Endodermal cell (in vitro differentiated cells): ENCODE measurements around the gene MAP3K20. TPM values are rescaled to one million over a fixed set of nuclear protein-coding genes. Genes with fewer than 3 reads are reported as not detected.
"Not testable (repeated sequence)": the region's sequence is repeated elsewhere in the genome, so short reads cannot be mapped to it uniquely, and the experiment has no call there.

Experiments
- DNase-seq: peaks from one replicate; pipeline ENCODE4 v3.0.0-alpha.2; 2017
- H3K27ac ChIP-seq: 2 replicates; pipeline ENCODE4 v1.5.1; 2013; ENCODE audit warnings: mild to moderate bottlenecking, low read depth, low read length, moderate library complexity
- H3K27me3 ChIP-seq: 2 replicates; pipeline ENCODE4 v1.6.1; 2013; ENCODE audit warnings: mild to moderate bottlenecking, low read length, moderate library complexity; ENCODE audit not compliant: insufficient read depth, control insufficient read depth, poor library complexity, severe bottlenecking
- H3K36me3 ChIP-seq: 2 replicates; pipeline ENCODE4 v1.7.0; 2013; ENCODE audit warnings: mild to moderate bottlenecking, low read length, moderate library complexity; ENCODE audit not compliant: control insufficient read depth, insufficient read depth
- H3K4me1 ChIP-seq: one replicate; pipeline ENCODE4 v1.7.0; 2013; ENCODE audit warnings: low read length; ENCODE audit not compliant: control insufficient read depth, insufficient read depth
- H3K4me3 ChIP-seq: 2 replicates; pipeline ENCODE4 v1.5.1; 2013; ENCODE audit warnings: mild to moderate bottlenecking, low read length, moderate library complexity
- H3K9ac ChIP-seq: 2 replicates; pipeline ENCODE4 v1.6.1; 2013; ENCODE audit warnings: mild to moderate bottlenecking, low read length, moderate library complexity; ENCODE audit not compliant: poor library complexity, severe bottlenecking; ENCODE audit errors: extremely low read depth
- H3K9me3 ChIP-seq: 2 replicates; pipeline ENCODE4 v1.6.1; 2013; ENCODE audit warnings: mild to moderate bottlenecking, low read length, moderate library complexity; ENCODE audit not compliant: control insufficient read depth
- H3K27ac Mint-ChIP-seq: 2 replicates; pipeline ENCODE4 v1.8.0; 2020; ENCODE audit warnings: mixed read lengths
- H3K27me3 Mint-ChIP-seq: 2 replicates; pipeline ENCODE4 v1.8.0; 2021; ENCODE audit warnings: mild to moderate bottlenecking, mixed read lengths; ENCODE audit not compliant: insufficient read depth
- H3K36me3 Mint-ChIP-seq: 2 replicates; pipeline ENCODE4 v1.8.0; 2020; ENCODE audit warnings: low read depth, mixed read lengths
- H3K4me1 Mint-ChIP-seq: 2 replicates; pipeline ENCODE4 v1.8.0; 2020; ENCODE audit warnings: mixed read lengths
- H3K4me3 Mint-ChIP-seq: 2 replicates; pipeline ENCODE4 v1.8.0; 2020; ENCODE audit warnings: mild to moderate bottlenecking, moderate library complexity, mixed read lengths
- H3K9me3 Mint-ChIP-seq: 2 replicates; pipeline ENCODE4 v1.8.0; 2020; ENCODE audit warnings: mild to moderate bottlenecking, mixed read lengths
- WGBS, 2 experiments: methylation state at CpG; one replicate each; pipeline versions ENCODE4 v1.1.5 to v1.1.7; 2013; ENCODE audit warnings: missing lambda C conversion rate in 2 of 2, mixed read lengths in 1 of 2; ENCODE audit not compliant: insufficient coverage in 1 of 2, insufficient read length in 1 of 2; 5-methylcytosine and 5-hydroxymethylcytosine counted together
- total RNA-seq, 2 donors: library from RNA; stranded (reverse); fragmentation: NEBNext Ultra II Directional in 1 of 2; extraction: Animal tissue kit (Norgen Biotek cat#: 25700) in 1 of 2; gene quantifications; 2 replicates in 1 of 2; 3 replicates in 1 of 2; pipeline ENCODE4 v1.2.1, GENCODE V29; 2021
- TF ChIP-seq, protein P1 (sequence below): fragments of 200-600 bp; sonication (generic); conservative IDR thresholded peaks from 2 replicates; pipeline ENCODE4 v1.5.0; 2021; ENCODE audit warnings: antibody characterized with exemption, mild to moderate bottlenecking

Gene MAP3K20
- total RNA-seq, 2 donors from 2014 or later = 29.4 to 29.9 TPM

DNA sequence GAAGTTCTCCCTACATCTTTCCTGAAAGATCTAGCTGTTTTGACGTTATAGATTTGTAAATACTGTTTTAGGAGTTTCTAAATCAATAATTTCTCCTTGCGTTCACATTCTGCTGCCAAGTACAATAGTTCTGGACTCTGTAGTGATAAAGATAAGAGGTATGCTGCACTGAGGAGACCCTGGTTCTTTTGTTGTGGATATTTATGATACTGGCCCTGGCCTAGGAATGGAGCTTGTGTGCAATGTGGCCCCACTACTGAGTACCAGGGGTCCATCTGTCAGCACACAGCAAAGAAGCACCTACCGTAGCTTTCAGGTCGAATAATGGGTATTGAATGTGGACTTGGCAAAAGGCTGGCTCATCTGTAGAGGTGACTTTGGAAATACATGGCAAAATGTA is 85.0 kb downstream of the MAP3K20 start:
- no peak for DNase-seq
- H3K36me3 ChIP-seq = peaks cover 5% of the 10 kb centered on the region
- no peaks in the 10 kb centered on the region for H3K27me3 Mint-ChIP-seq
- 80 to 95% methylated on average over 1 to 4 of the region's 4 CpGs for WGBS, 2 experiments
- no peak overlapping the region for H3K27ac Mint-ChIP-seq
- H3K9me3 Mint-ChIP-seq = peaks cover 22% of the 10 kb centered on the region
- no peaks in the 10 kb centered on the region for H3K27me3 ChIP-seq
- H3K36me3 Mint-ChIP-seq = peaks cover 23% of the 10 kb centered on the region
- H3K9me3 ChIP-seq = peaks cover 21% of the 10 kb centered on the region
- no peak overlapping the region for H3K4me3 Mint-ChIP-seq
- no peaks in the 10 kb centered on the region for H3K4me1 ChIP-seq
- no peak overlapping the region for H3K9ac ChIP-seq
- H3K4me3 ChIP-seq = no peak overlapping the region
- H3K27ac ChIP-seq = no peak overlapping the region
- TF ChIP-seq, protein P1, sequence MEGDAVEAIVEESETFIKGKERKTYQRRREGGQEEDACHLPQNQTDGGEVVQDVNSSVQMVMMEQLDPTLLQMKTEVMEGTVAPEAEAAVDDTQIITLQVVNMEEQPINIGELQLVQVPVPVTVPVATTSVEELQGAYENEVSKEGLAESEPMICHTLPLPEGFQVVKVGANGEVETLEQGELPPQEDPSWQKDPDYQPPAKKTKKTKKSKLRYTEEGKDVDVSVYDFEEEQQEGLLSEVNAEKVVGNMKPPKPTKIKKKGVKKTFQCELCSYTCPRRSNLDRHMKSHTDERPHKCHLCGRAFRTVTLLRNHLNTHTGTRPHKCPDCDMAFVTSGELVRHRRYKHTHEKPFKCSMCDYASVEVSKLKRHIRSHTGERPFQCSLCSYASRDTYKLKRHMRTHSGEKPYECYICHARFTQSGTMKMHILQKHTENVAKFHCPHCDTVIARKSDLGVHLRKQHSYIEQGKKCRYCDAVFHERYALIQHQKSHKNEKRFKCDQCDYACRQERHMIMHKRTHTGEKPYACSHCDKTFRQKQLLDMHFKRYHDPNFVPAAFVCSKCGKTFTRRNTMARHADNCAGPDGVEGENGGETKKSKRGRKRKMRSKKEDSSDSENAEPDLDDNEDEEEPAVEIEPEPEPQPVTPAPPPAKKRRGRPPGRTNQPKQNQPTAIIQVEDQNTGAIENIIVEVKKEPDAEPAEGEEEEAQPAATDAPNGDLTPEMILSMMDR = no peak
- peaks cover 5% of the 10 kb centered on the region for H3K4me1 Mint-ChIP-seq

DNA sequence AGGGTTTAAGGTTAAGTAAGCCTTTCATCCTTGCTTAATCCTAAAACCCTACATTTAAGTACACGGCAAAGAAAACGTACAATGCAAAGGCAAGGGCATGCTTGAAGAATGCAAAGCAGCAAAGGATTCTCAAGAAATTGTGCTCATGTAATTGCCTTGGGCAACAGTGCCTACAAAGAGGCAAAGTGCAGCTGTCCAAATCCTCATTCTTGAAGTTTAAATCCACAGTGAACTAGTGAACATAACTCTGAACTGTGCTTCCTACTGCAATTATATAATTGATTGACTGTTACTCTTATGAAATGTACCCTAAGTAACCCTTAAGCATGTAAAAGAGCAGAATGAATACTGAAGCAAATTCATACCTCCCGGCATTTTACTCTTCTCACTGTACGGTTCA is 85.4 kb downstream of the MAP3K20 start:
- Histone ChIP-seq H3K27ac (no peak overlapping the region), H3K9me3 (peaks cover 17% of the 10 kb centered on the region), H3K27me3 (no peaks in the 10 kb centered on the region), H3K4me1 (no peaks in the 10 kb centered on the region), H3K4me3 (no peak overlapping the region), H3K9ac (no peak overlapping the region), H3K36me3 (peaks cover 5% of the 10 kb centered on the region)
- no peak for DNase-seq
- TF ChIP-seq, protein P1 = no peak
- Mint-ChIP-seq H3K4me1 (peaks cover 5% of the 10 kb centered on the region), H3K36me3 (peaks cover 19% of the 10 kb centered on the region), H3K27ac (no peak overlapping the region), H3K4me3 (no peak overlapping the region), H3K27me3 (no peaks in the 10 kb centered on the region), H3K9me3 (peaks cover 18% of the 10 kb centered on the region)
- 89 to 93% methylated on average over 4 of the region's 4 CpGs for WGBS, 2 experiments

DNA sequence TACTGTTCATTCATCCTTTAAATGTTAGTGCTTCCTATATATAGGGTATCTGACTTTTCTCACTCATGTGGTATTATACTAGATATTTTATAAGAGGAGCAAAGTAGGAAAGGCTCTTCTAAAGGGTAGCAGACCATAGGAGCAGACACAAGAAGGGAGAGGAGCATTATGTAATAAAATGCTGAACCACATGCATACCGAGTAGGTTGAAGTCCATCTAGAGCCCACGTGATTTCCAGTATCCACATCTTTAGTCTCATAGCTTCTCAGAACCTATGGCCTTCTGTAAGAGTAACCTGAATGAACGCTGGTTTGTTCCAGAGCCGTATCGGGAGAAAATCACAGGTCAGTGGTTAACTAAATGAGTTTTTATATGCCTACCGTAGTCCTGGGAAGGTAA is 85.9 kb downstream of the MAP3K20 start:
- H3K36me3 Mint-ChIP-seq = peaks cover 15% of the 10 kb centered on the region
- no peak for DNase-seq
- H3K9me3 ChIP-seq = peaks cover 12% of the 10 kb centered on the region
- no peak overlapping the region for H3K4me3 Mint-ChIP-seq
- peaks cover 13% of the 10 kb centered on the region for H3K9me3 Mint-ChIP-seq
- H3K9ac ChIP-seq = no peak overlapping the region
- no peaks in the 10 kb centered on the region for H3K27me3 ChIP-seq
- H3K27ac Mint-ChIP-seq = no peak overlapping the region
- H3K36me3 ChIP-seq = peaks cover 5% of the 10 kb centered on the region
- no peak overlapping the region for H3K4me3 ChIP-seq
- 97 to 100% methylated on average over 5 to 6 of the region's 6 CpGs for WGBS, 2 experiments
- no peaks in the 10 kb centered on the region for H3K4me1 ChIP-seq
- TF ChIP-seq, protein P1 = no peak
- peaks cover 5% of the 10 kb centered on the region for H3K4me1 Mint-ChIP-seq
- H3K27me3 Mint-ChIP-seq = no peaks in the 10 kb centered on the region
- H3K27ac ChIP-seq = no peak overlapping the region

DNA sequence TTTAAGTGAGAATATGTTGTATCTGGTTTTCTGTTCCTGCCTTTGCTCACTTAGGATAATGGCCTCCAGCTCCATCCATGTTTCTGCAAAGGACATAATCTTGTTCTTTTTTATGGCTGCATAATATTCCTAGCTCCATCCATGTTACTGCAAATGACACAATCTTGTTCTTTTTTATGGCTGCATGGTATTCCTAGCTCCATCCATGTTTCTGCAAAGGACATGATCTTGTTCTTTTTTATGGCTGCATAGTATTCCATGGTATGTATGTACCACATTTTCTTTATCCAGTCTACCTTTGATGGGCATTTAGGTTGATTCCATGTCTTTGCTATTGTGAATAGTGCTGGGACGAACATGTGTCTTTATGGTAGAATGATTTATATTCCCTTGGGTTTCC is 87.7 kb downstream of the MAP3K20 start:
- not testable (repeated sequence) for H3K36me3 ChIP-seq, H3K27ac Mint-ChIP-seq, H3K4me3 Mint-ChIP-seq, DNase-seq, H3K4me1 ChIP-seq, H3K4me3 ChIP-seq, H3K9ac ChIP-seq, H3K9me3 Mint-ChIP-seq, H3K9me3 ChIP-seq, H3K36me3 Mint-ChIP-seq, H3K27me3 Mint-ChIP-seq, H3K4me1 Mint-ChIP-seq, H3K27me3 ChIP-seq, H3K27ac ChIP-seq
- no CpG with 5 or more reads among the region's 1 CpG for WGBS, 2 experiments
